ENCODE data around the gene FHOD3.
"Not testable (repeated sequence)": the region's sequence is repeated elsewhere in the genome, so short reads cannot be mapped to it uniquely, and the experiment has no call there.

FHOD3 gene

GRCh38 chr18:36545821-36546427 lies 248.4 kb downstream of the FHOD3 start:
- no peak for DNase-seq (ENCODE audit: low read depth, low spot score)

GRCh38 chr18:36546876-36547275 lies 249.4 kb downstream of the FHOD3 start:
- no peak for DNase-seq (ENCODE audit: low read depth, low spot score)

GRCh38 chr18:36547544-36547943 lies 250.0 kb downstream of the FHOD3 start:
- no peak for DNase-seq (ENCODE audit: low read depth, low spot score)

- not testable (repeated sequence) for DNase-seq (ENCODE audit: low read depth, low spot score)
Measured at GRCh38 chr18:36551274-36551673, 253.8 kb downstream of the FHOD3 start.

- DNase-seq (ENCODE audit: low read depth, low spot score), result no peak
Measured at GRCh38 chr18:36558234-36558633, 260.7 kb downstream of the FHOD3 start.

GRCh38 chr18:36559149-36559857 lies 261.8 kb downstream of the FHOD3 start:
- DNase-seq (ENCODE audit: low read depth, low spot score), result no peak

- no peak for DNase-seq (ENCODE audit: low read depth, low spot score)
Measured at GRCh38 chr18:36560187-36560586, 262.7 kb downstream of the FHOD3 start.

- no peak for DNase-seq (ENCODE audit: low read depth, low spot score)
Measured at GRCh38 chr18:36561046-36561445, 263.5 kb downstream of the FHOD3 start.

- no peak for DNase-seq (ENCODE audit: low read depth, low spot score)
Measured at GRCh38 chr18:36564841-36565240, 267.3 kb downstream of the FHOD3 start.

GRCh38 chr18:36567800-36568199 lies 270.3 kb downstream of the FHOD3 start:
- no peak for DNase-seq (ENCODE audit: low read depth, low spot score)

- no peak for DNase-seq (ENCODE audit: low read depth, low spot score)
Measured at GRCh38 chr18:36568487-36568886, 271.0 kb downstream of the FHOD3 start.

- no peak for DNase-seq (ENCODE audit: low read depth, low spot score)
Measured at GRCh38 chr18:36572135-36572856, 274.8 kb downstream of the FHOD3 start.

- no peak for DNase-seq (ENCODE audit: low read depth, low spot score)
Measured at GRCh38 chr18:36576339-36576738, 278.8 kb downstream of the FHOD3 start.

- no peak for DNase-seq (ENCODE audit: low read depth, low spot score)
Measured at GRCh38 chr18:36578871-36579710, 281.6 kb downstream of the FHOD3 start.

- DNase-seq (ENCODE audit: low read depth, low spot score), result no peak
Measured at GRCh38 chr18:36580266-36580665, 282.8 kb downstream of the FHOD3 start.

GRCh38 chr18:36580874-36581750 lies 283.6 kb downstream of the FHOD3 start:
- DNase-seq (ENCODE audit: low read depth, low spot score), result no peak

GRCh38 chr18:36582988-36583745 lies 285.7 kb downstream of the FHOD3 start:
- no peak for DNase-seq (ENCODE audit: low read depth, low spot score)

- no peak for DNase-seq (ENCODE audit: low read depth, low spot score)
Measured at GRCh38 chr18:36589857-36590543, 292.5 kb downstream of the FHOD3 start.
